ENCODE data around the gene NXNL1. TPM values are rescaled to one million over a fixed set of nuclear protein-coding genes. Genes with fewer than 3 reads are reported as not detected.

NXNL1 gene
- total and polyA plus RNA-seq, 7 donors, result not detected

DNA sequence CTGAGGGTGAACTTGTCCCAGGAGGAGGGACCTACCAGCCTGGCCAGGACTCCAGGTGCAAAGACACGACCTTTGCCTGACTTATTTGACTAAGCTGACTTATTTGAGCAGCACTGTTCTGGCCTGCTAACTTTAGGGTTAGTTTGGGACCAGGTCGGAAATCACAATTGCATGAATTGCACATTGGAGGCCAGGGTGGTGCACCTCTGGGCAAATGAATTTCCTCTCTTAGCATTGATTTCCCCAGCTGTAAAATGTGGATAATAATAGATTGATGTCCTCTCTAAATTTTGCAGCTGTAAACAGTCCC lies 53.9 kb downstream of the NXNL1 start:
- H3K27me3 ChIP-seq, result no peaks in the 10 kb centered on the region
- H3K27ac ChIP-seq, result peak overlapping the region; percentile 70 to 84 (median 75)
- H3K4me1 ChIP-seq, result peaks cover 0 to 52% (median 30%) of the 10 kb centered on the region in 4 donors
- no peak for TF ChIP-seq EP300 (IDR thresholded peaks at IDR 0.05)
- TF ChIP-seq, protein P1, sequence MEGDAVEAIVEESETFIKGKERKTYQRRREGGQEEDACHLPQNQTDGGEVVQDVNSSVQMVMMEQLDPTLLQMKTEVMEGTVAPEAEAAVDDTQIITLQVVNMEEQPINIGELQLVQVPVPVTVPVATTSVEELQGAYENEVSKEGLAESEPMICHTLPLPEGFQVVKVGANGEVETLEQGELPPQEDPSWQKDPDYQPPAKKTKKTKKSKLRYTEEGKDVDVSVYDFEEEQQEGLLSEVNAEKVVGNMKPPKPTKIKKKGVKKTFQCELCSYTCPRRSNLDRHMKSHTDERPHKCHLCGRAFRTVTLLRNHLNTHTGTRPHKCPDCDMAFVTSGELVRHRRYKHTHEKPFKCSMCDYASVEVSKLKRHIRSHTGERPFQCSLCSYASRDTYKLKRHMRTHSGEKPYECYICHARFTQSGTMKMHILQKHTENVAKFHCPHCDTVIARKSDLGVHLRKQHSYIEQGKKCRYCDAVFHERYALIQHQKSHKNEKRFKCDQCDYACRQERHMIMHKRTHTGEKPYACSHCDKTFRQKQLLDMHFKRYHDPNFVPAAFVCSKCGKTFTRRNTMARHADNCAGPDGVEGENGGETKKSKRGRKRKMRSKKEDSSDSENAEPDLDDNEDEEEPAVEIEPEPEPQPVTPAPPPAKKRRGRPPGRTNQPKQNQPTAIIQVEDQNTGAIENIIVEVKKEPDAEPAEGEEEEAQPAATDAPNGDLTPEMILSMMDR (IDR thresholded peaks at IDR 0.05), result no peak
- no peak for TF ChIP-seq POLR2A (IDR thresholded peaks at IDR 0.05)
- no peak for TF ChIP-seq POLR2AphosphoS5 (IDR thresholded peaks at IDR 0.05)
- WGBS, 2 donors, result 19% methylated on average over 2 of the region's 2 CpGs
- intact Hi-C loops (cut with DNase I), result no loop called here
- H3K9me3 ChIP-seq, result no peaks in the 10 kb centered on the region
- no peak for DNase-seq
- peaks cover 0 to 6% (median 0%) of the 10 kb centered on the region in 4 donors for H3K36me3 ChIP-seq
- peak overlapping the region in 3 of 4 donors; percentile 17 to 50 (median 48) for H3K4me3 ChIP-seq

DNA sequence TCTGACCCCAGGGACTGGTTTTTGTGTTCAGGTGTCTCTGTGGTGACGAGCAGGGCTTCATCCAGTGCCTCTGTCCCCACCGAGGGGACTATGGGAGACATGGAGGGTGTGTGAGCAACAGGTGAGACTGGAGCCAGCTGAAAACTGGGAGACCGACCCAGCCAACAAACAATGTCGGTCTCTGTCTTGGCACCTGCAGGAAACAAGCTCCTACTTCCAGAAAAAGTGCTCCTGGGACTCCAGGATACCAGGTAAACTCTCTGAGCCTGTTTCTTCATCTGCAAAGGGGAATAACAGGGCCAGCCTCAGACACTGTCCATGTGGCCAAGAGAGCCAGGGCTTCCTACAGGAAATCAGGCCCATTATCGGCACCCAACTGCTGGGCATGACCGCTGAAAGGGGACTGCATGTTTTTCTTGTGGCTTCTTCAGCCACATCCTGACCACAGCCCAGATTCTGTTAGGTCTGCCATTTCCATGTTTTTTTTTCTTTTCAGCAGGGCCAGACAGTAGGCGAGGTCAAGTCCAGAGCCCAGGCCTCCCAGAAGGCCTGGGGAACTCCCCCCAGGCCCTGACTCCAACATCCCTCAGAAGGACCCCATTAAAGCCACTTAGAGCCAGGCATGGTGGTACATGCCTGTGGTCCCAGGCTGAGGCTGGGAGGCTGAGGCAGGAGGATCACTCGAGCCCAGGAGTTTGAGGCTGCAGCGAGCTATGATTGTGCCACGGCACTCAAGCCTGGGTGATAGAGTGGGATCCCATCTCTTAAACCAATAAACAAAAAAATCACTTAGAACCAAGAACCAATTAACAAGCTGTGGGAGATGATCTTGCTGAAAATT lies 54.5 kb downstream of the NXNL1 start:
- intact Hi-C loops (cut with DNase I), result no loop called here
- Histone ChIP-seq H3K27me3 (no peaks in the 10 kb centered on the region), H3K36me3 (peaks cover 0 to 10% (median 0%) of the 10 kb centered on the region in 4 donors), H3K4me3 (peak overlapping the region in 3 of 4 donors; percentile 40 to 50 (median 48)), H3K4me1 (peaks cover 0 to 50% (median 29%) of the 10 kb centered on the region in 4 donors), H3K27ac (peak overlapping the region; percentile 70 to 84 (median 75)), H3K9me3 (no peaks in the 10 kb centered on the region)
- 46 to 71% methylated on average over 10 of the region's 10 CpGs for WGBS, 2 donors
- DNase-seq, result no peak
- TF ChIP-seq POLR2A (IDR thresholded peaks at IDR 0.05), result no peak
- TF ChIP-seq EP300 (IDR thresholded peaks at IDR 0.05), result no peak
- TF ChIP-seq POLR2AphosphoS5 (IDR thresholded peaks at IDR 0.05), result no peak
- TF ChIP-seq, protein P1 (IDR thresholded peaks at IDR 0.05), result no peak

Other genes with a start within 250 kb of the NXNL1 start
- 10 to 100 TPM; 22.5 to 45.3 (median 37.8) TPM for gene USE1, start 245.6 kb downstream of the NXNL1 start, total RNA-seq
- 10 to 100 TPM; 34.2 to 38.3 (median 34.7) TPM for gene USE1, start 245.6 kb downstream of the NXNL1 start, polyA plus RNA-seq
- 10 to 100 TPM in 2 of 4 donors, 1 to 10 TPM in 2; 7.5 to 15.8 (median 9.6) TPM for gene OCEL1, start 234.7 kb downstream of the NXNL1 start, total RNA-seq
- gene OCEL1, start 234.7 kb downstream of the NXNL1 start, polyA plus RNA-seq, result 10 to 100 TPM; 33.0 to 79.8 (median 49.9) TPM
- gene NR2F6, start 215.0 kb downstream of the NXNL1 start, total RNA-seq, result 10 to 100 TPM; 21.6 to 32.6 (median 27.8) TPM
- 10 to 100 TPM; 45.0 to 72.1 (median 59.5) TPM for gene NR2F6, start 215.0 kb downstream of the NXNL1 start, polyA plus RNA-seq
- 10 to 100 TPM in 1 of 4 donors, 1 to 10 TPM in 3; 1.6 to 18.6 (median 4.4) TPM for gene USHBP1, start 196.2 kb downstream of the NXNL1 start, total RNA-seq
- 1 to 10 TPM in 1 of 3 donors, under 1 TPM in 2; 0.23 to 2.1 (median 0.60) TPM for gene USHBP1, start 196.2 kb downstream of the NXNL1 start, polyA plus RNA-seq
- 100 to 1,000 TPM in 2 of 4 donors, 10 to 100 TPM in 2; 90.0 to 101 (median 98.7) TPM for gene BABAM1, start 193.5 kb downstream of the NXNL1 start, total RNA-seq
- 10 to 100 TPM; 71.4 to 87.1 (median 83.7) TPM for gene BABAM1, start 193.5 kb downstream of the NXNL1 start, polyA plus RNA-seq
- 1 to 10 TPM in 1 of 4 donors, under 1 TPM in 3; 0.49 to 1.1 (median 0.63) TPM for gene ANKLE1, start 179.0 kb downstream of the NXNL1 start, total RNA-seq
- 1 to 10 TPM in 1 of 3 donors, not detected in 2; 1.3 TPM for gene ANKLE1, start 179.0 kb downstream of the NXNL1 start, polyA plus RNA-seq
- 10 to 100 TPM; 15.5 to 21.9 (median 18.8) TPM for gene ABHD8, start 157.5 kb downstream of the NXNL1 start, total RNA-seq
- 1 to 10 TPM; 4.2 to 9.0 (median 7.4) TPM for gene ABHD8, start 157.5 kb downstream of the NXNL1 start, polyA plus RNA-seq
- gene MRPL34, start 155.1 kb downstream of the NXNL1 start, total RNA-seq, result 100 to 1,000 TPM; 174 to 390 (median 267) TPM
- 100 to 1,000 TPM; 217 to 476 (median 275) TPM for gene MRPL34, start 155.1 kb downstream of the NXNL1 start, polyA plus RNA-seq
- 10 to 100 TPM in 2 of 4 donors, 1 to 10 TPM in 2; 6.1 to 10.3 (median 8.7) TPM for gene DDA1, start 151.4 kb downstream of the NXNL1 start, total RNA-seq
- gene DDA1, start 151.4 kb downstream of the NXNL1 start, polyA plus RNA-seq, result 100 to 1,000 TPM in 1 of 3 donors, 10 to 100 TPM in 2; 57.1 to 101 (median 82.6) TPM
- gene ANO8, start 126.1 kb downstream of the NXNL1 start, total RNA-seq, result 10 to 100 TPM in 1 of 4 donors, 1 to 10 TPM in 3; 2.0 to 10.5 (median 2.7) TPM
- gene ANO8, start 126.1 kb downstream of the NXNL1 start, polyA plus RNA-seq, result 1 to 10 TPM in 2 of 3 donors, under 1 TPM in 1; 0.46 to 5.4 (median 1.2) TPM
- gene GTPBP3, start 123.4 kb downstream of the NXNL1 start, total RNA-seq, result 10 to 100 TPM in 3 of 4 donors, 1 to 10 TPM in 1; 4.6 to 22.2 (median 15.4) TPM
- gene GTPBP3, start 123.4 kb downstream of the NXNL1 start, polyA plus RNA-seq, result 10 to 100 TPM in 1 of 3 donors, 1 to 10 TPM in 2; 3.7 to 16.0 (median 4.8) TPM
- gene PLVAP, start 83.6 kb downstream of the NXNL1 start, total RNA-seq, result 10 to 100 TPM; 10.5 to 34.6 (median 19.7) TPM
- 10 to 100 TPM in 2 of 3 donors, 1 to 10 TPM in 1; 3.0 to 54.7 (median 13.2) TPM for gene PLVAP, start 83.6 kb downstream of the NXNL1 start, polyA plus RNA-seq
- gene CCDC194, start 66.7 kb downstream of the NXNL1 start, total RNA-seq, result 1 to 10 TPM in 1 of 4 donors, not detected in 3; 4.4 TPM
- gene CCDC194, start 66.7 kb downstream of the NXNL1 start, polyA plus RNA-seq, result under 1 TPM in 1 of 3 donors, not detected in 2; 0.35 TPM
- 100 to 1,000 TPM in 3 of 4 donors, 10 to 100 TPM in 1; 81.0 to 125 (median 111) TPM for gene BST2, start 55.3 kb downstream of the NXNL1 start, total RNA-seq
- gene BST2, start 55.3 kb downstream of the NXNL1 start, polyA plus RNA-seq, result 100 to 1,000 TPM in 1 of 3 donors, 10 to 100 TPM in 2; 37.8 to 127 (median 40.7) TPM
- gene MVB12A, start 40.9 kb downstream of the NXNL1 start, total RNA-seq, result 10 to 100 TPM; 40.4 to 55.8 (median 44.8) TPM
- gene MVB12A, start 40.9 kb downstream of the NXNL1 start, polyA plus RNA-seq, result 100 to 1,000 TPM in 1 of 3 donors, 10 to 100 TPM in 2; 71.5 to 102 (median 79.4) TPM
- gene TMEM221, start 12.3 kb downstream of the NXNL1 start, total RNA-seq, result 1 to 10 TPM in 2 of 4 donors, under 1 TPM in 1, not detected in 1; 0.36 to 1.8 (median 1.7) TPM
- gene TMEM221, start 12.3 kb downstream of the NXNL1 start, polyA plus RNA-seq, result under 1 TPM in 1 of 3 donors, not detected in 2; 0.23 TPM
- gene SLC27A1, start 9.6 kb upstream of the NXNL1 start, total RNA-seq, result 10 to 100 TPM; 13.2 to 23.8 (median 15.9) TPM
- 1 to 10 TPM in 2 of 3 donors, under 1 TPM in 1; 0.69 to 8.8 (median 3.6) TPM for gene SLC27A1, start 9.6 kb upstream of the NXNL1 start, polyA plus RNA-seq
- 10 to 100 TPM; 27.8 to 54.6 (median 47.2) TPM for gene PGLS, start 50.7 kb upstream of the NXNL1 start, total RNA-seq
- gene PGLS, start 50.7 kb upstream of the NXNL1 start, polyA plus RNA-seq, result 100 to 1,000 TPM; 103 to 122 (median 115) TPM
- gene COLGALT1, start 94.7 kb upstream of the NXNL1 start, total RNA-seq, result 10 to 100 TPM; 49.6 to 62.3 (median 53.5) TPM
- gene COLGALT1, start 94.7 kb upstream of the NXNL1 start, polyA plus RNA-seq, result 10 to 100 TPM in 2 of 3 donors, 1 to 10 TPM in 1; 7.8 to 59.8 (median 15.5) TPM
- under 1 TPM; 0.16 to 0.83 (median 0.70) TPM for gene UNC13A, start 227.4 kb upstream of the NXNL1 start, total RNA-seq
- under 1 TPM; under 0.01 to 0.60 (median 0.23) TPM for gene UNC13A, start 227.4 kb upstream of the NXNL1 start, polyA plus RNA-seq

Data from sigmoid colon (tissue), 7 donors.